ENCODE measurements around the gene NFILZ.

Gene NFILZ, protein sequence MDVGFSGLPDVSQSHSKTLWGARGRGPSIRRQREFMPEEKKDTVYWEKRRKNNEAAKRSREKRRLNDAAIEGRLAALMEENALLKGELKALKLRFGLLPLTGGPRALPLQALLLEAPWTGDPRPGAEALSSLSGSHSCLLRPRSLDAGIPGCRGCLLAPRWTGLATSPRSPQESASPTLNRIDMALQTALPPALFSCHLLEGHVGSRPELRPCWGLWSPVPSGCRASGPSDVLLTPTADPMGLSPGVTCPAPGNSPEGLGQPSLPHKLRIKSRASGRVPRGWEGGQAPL

DNA sequence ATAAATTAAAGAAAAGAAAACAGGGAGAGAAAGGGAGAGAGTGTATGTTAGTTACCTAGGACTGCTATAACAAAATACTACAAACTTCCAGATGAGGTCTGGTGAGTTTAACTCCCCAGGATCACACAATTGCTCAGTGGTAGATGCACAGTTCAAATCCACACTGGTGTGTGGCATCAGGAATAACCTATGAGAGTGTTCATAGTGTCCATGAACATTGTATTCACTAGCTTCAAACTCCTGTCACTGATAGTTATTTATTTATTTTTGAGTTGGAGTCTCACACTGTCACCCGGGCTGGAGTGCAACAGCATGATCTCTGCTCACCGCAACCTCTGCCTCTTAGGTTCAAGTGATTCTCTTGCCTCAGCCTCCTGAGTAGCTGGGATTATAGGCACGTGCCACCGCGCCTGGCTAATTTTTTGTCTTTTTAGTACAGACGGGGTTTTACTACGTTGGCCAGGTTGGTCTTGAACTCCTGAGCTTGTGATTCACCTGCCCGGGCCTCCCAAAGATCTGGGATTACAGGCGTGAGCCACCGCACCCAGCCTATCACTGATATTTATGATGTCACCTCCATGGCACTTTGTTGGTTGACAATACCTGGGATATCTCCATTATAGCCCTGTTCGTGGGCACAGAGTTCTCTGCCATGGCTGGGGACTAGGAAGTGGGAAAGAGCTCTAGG lies at the start of gene NFILZ:
Gene NFILZ (plus strand): TSS at position 638 of the 688 bp plus-strand sequence. CDS start 46,133 bp downstream, outside the sequence.
- DNase-seq: no peak

DNA sequence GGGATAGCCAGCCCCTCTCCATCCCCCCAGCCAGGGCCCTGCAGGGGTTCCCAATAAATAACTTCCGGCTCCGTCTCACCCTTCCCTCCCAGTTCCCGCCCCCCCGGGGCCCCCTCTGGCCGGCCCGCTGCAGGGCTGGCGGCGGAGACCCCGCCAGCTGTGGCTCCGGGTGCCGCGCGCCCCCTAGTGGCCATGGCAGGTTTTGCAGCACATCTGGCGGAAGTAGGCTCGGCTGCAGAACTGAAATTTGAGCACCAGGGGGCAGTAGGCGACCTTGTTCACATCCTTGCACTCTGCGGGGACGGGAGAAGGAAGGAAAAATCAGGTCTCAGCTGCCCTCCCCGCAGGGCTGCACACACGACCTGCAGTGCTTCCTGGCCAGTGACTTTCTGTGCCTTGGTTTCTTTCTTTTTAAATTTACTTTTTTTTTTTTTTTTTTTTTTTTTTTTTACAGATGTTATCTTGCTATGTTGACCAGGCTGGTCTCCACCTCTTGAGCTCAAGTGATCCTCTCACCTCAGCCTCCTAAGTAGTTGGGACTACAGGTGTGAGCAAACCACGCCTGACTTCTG lies 49.6 kb upstream of the NFILZ start:
- DNase-seq: peak; percentile 42

DNA sequence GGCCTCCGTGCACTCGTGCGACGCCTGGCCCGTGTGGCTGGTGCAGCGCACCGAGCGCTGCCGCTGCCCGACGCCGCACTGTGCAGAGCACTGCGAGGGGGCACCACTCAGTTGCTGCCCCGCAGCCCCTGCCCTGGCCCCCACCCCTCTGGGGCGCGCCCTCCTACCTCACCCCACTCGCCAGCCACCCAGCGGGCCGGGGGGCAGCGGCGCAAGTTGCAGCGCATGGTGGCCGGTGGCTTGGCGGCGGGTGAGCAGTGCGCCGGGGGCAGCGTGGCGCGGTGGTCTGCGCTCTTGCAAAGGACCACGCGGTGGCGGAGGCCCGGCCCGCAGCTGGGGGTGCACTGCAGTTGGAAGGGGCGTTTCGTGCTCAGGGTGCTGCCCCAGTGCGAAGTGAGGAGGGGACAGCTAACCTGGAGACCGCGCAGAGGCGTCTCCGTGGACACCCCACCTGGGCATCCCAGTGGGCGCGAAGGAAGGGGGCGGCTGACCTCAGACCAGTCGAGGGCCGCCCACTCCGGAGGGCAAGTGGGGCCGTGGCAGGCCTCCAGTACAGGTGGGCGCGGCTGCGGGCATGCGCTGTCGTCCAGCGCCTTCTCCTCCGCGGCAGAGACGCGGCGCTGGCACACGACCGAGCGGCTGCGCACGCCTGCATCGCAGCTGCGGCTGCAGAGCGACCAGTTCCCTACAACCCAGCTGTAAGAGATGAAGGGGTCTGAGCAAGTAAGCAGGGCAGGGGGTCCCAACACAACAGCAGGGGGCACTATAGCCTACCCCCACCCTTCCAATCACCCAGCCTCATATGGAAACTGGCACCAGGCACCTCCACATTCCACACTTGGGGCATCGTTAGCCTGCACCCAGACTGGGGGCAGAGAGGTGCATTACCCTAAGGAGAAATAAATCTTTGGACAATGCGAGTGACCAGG lies 45.2 kb upstream of the NFILZ start:
- peak; percentile 9 for DNase-seq

DNA sequence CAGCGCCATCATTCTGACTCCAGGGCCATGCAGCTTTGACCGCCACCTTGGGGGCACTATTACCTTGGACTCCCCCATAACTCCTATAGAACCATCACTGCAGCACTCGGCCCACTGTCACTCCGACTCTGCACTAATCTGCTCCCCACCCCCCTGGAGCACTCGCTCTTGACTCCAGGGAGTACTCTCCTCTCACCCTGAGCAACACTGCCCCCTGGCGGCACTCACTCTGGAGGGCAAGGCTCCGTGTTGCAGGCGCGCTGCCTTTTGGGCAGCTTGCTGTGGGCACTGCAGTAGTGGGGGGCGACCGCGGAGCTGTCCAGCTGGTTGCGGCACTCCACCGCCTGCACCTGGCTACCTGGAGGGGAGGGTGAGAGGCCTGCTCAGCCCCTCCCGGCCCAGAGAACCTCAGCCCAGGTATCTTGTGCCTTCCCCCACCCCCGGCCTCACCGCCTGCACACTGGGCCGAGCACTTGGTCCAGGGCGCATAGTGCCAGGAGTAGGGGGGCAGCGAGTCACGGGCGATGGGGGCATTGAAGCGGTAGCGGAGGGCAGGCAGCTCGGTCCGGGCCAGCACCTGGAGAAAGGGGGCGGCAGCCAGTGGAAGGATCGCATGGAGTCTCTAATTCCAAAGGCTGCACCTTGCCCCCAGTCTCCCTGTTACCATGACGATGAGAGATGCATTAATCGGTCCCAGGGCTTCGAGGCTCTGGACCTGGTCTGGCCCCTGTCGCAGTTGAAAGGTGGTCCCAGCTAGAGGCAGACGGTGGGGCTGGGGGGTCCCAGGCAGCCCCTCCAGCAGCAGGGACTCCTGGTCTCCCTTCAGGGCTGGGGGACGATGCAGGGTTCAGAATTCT lies 44.3 kb upstream of the NFILZ start:
- DNase-seq: peak; percentile 31

DNA sequence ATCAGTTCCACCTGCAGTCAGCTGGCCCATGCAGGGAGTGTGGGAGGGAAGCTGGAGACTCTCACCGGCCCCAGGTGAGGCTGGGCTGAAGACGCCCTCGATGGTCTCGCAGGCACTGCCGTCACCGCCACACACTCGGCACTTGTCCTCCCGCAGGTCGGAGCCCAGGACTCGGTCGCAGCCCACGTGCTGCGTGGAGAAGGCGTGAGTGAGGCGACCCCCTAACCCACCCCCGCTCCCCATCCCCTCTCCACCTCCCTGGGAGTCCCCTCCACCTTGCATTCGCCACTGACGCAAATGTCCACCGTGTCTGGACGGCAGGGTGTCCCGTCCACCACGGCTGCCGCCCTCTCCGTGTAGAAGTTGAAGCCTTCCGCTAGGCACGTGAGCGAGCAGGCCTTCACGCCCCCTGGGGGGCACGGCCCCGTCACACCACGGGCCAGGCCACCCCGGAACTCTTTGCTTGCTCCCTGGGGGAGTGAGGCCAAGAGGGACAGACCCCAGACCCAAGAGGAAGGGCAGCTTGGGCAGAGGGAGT lies 41.2 kb upstream of the NFILZ start:
- DNase-seq: no peak

DNA sequence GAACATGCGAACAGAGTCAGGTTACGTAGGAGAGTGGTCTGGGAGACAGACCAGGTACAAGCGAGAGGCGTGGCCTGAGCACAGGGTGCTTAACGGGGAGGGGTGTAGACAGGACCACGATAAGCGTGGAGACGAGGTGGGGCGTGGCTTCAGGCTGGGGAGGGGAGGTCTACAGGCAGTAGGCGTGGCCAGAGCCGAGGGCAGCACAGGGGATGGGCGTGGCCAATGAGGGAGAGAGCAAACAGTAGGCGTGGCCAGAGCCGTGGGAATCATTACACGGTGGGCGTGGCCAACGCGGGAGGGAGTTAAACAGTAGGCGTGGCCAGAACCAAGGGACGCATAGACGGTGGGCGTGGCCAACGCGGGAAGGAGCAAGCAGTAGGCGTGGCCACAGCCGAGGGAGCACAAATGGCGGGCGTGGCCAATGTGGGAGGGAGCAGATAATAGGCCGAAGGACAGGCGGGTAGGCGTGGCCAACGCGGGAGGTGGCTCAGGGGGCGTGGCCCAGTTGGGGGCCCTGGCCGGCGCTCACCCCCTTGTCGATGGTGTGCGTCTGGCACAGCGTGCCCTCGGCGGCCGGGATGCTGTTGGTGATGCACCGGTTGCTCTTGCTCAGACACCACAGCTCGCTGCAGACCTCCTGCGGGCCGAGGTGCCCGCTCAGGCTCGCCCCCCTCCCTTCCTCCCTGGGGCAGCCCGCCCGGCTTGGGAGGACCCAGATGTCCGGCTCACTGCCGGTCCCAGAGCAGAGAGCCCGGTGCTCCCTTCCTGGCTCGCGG lies 38.0 kb upstream of the NFILZ start:
- no peak for DNase-seq

DNA sequence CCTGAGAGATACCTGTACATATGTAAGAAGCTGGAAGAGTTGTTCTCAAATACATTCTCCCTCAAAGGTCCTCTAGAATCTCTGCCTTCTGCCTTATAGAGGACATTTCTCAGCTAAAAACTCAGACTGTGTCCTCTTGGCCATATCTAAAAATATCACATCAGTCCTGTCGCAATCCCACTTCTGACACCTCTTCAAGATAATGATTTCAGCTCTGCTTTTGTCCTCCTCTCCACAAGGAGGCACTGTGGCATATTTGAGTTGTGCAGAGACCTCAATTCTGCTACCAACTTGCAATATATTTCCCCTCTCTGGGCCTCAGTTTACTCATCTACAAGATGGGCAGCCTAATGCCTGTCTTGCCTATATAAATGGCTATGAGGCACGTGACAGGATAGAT lies 36.5 kb upstream of the NFILZ start:
- DNase-seq: no peak

DNA sequence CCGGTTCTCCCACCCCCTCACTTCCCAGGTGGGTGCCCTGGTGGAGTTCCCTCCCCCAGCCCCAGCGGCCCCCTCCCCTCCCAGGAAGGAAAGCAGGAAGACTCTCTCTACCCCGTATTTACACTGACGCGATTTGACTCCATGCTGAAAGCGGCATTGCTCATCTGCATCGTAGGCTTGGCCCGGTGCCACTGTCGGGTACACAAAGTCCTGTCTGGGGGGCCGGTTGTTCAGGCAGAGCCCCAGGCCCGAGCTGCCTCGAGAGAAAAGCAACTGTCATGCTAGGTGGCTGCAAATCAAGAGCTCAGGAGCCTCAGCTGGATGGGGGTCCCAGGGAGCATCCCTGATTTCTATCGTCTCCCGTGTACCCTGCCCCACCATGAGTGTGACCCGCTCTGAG lies 34.8 kb upstream of the NFILZ start:
- DNase-seq: no peak

DNA sequence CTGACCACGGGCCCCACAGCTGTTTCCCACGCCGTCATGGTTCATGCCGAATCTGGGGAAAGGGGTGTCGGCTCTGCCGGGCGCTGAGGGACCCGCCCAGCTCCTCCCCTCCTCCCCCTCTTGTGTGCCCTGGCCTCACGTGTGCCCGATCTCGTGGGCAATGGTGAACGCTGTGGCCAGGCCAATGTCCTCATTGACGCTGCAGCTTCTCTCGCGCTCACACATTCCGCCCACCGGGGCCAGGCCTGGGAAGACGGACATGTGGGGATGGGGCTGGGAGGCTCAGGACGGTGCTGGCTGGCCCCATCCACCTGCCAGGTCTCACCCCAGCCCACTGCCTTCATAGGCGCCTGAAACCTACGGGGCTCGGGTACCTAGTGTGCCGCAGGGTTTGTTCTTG lies 34.3 kb upstream of the NFILZ start:
- no peak for DNase-seq

DNA sequence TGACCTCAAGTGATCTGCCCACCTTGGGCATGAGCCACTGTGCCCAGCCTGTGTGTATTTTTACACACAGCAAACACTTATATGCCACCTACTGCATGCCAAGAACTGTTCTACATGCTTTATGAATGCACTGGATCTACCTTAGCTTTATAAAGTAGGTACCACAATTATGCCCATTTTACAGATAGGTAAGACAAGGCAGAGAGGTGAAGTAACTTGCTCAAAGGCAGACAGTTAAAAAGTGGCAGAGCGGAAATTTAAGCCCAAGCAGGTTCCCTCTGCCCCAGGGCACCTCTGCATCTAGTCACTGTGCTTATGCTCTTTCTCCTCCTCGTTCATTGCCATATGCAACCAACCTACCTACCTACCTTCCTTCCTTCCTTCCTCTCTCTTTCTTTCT lies 30.4 kb upstream of the NFILZ start:
- DNase-seq: no peak

DNA sequence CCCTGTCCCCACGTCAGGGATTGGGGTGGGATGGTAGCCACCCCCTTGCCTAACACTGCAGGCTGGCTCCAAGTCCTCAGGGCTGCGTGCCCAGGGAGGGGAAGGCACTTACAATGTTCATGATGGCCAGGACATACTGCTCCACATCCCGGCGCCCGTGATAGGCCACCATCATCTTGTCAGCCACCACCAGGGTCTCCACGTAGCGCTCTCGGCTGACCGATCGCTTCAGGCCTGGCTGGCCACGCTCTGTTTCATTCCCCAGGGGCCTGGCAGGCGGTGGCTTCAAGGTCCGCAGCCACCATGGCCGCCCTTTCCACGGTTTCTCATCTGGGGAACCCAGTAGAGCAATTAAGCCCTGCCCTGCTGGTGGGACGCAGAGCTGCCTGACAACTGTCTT lies 29.6 kb upstream of the NFILZ start:
- DNase-seq: no peak

DNA sequence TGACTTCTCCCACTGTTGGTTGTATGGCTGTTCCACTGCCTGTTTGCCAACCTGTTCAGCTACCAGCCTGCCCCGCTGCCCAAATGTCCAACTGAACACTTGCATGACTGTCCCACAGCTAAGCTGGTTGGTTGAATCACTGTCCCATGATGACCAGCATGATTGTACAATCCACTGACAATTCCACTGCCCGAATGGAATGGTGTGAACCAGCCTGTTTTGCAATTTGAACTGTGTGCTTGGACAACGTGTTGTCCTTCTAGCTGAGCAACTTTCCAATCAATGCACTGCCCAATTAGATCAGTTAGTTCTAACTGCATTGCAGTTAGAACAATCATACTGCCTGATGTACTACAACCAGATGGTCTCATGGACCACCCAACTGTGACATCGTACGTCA lies 28.6 kb upstream of the NFILZ start:
- DNase-seq: no peak

DNA sequence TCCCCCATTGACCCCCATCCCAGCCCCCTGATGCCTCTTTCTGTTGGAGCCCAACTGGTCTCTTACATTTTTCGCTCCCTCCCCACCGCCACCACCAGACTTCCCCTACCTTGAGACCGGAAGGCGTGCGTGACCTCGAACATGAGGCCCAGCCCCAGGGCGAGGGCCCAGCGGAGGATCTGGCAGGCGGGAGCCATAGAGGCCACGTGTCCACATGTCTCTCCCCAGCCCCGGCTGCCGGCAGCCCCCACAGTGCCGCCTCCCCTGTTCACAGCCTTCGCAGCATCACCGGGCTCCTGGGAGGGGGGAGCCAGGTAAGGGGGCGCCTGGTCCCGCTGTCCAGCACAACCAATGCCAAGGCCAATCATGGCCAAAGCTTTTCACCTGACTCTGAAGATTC lies 24.9 kb upstream of the NFILZ start:
- DNase-seq: no peak

DNA sequence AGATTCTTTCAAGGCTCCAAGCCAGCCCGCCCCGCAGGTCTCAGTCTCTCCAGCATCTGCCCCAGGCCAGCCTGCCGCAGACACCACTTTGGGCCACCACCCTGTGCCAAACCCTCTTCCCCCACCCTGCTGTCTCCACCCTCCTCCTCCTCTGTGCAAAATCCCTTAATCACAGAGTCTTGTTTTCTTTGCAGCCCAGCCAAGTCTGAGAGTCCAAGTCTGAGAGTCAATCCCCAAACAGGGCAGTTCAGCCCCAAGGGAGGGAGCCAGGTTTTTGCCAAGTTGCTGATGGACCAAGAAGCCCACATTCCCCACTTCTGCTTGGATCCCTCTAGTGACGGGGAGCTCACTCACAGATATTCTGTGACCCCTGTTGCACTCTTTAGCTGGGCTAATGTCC lies 23.0 kb upstream of the NFILZ start:
- DNase-seq: no peak

DNA sequence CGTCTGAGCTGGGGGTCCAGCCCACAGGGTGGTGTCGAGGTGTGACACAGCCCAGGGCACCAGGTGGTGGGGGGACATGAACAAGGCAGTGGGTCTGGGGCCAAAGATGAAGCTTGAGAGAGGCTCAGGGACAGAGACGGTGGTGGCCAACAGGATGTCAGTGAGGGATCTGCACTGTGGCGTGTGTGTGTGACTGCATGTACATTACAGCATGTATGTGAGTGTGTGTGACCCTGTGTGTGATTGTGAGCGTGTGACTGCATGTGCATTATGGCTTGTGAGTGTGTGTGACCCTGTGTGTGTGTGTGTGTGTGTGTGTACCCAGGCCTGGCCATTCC lies 21.5 kb upstream of the NFILZ start:
- no peak for DNase-seq

DNA sequence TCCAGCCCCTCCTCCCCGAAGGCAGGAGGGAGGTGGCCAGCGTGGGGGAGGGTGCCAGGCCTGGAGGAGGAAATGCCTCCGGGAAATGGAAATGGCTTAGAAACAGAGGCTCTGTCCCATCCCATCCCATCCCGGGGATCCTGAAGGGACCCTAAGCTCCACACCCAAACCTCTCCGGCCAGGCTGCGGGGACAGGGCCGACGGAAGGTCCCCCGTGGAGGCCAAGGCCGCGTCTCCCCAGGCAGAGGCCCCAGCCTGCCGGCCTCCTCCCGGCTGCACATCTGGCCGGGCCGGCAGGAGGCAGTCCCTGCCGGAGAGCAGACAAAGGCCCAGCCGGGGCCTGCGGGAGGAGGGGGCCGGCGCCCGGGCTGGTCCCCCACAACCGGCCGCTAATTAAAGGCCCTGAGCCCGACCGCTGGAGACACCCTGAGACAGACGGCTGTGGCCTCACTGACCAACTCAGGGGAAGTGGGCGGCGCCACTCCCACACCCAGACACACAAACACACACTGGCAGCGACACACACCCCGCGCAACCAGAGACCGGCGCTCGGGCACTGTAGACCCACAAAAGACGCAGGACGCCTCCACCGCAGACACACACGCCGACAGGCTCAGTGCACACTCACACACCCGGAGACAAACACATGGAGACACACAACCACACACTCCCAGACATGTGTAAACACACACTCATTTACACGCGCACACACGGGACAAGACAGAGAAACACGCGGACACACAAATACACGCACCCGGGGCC lies 21.0 kb upstream of the NFILZ start:
- DNase-seq: no peak

DNA sequence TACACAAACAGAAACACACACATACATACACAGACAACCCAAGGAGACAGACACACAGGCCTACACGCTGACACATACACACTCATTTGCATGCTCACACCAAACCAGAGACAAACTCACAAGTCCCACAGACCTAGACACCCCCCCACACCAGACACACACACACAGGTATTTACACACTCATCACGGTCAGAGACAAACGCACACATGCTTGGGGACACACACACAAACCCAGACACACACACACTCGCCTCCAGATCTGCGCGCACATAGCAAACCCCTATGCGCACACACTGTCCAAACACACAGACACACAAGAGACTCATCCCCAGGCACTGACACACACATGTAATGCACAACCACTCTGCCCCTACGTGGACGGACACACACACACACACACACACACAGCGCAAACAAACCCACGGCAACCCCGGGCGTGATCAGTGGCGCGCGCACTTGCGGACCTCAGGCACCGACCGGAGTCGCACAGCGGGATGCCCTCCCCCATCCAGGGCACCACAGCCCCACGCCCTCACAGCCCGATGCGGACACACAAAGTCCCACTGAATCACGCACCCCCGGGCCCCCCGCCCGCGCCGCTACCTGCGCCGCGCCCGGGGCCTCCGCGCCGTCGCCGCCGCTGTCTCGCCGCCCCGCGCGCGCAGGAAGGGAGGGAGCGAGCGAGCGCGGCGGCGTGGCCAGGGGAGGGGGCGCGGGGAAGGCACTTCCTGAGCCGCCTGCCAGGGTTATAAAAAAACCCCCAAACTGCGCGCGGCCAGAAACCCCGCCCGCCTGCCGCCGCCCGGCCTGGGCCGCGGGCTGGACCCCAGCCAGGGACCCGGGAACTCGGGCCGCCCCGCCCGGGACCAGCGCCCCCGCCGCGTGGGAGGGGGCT lies 20.1 kb upstream of the NFILZ start, which contains the start of gene ADAMTS10:
Gene ADAMTS10 (minus strand): TSS at position 675 of the 895 bp plus-strand sequence. CDS start 5,005 bp downstream, outside the sequence.
- DNase-seq: peak; percentile 17

DNA sequence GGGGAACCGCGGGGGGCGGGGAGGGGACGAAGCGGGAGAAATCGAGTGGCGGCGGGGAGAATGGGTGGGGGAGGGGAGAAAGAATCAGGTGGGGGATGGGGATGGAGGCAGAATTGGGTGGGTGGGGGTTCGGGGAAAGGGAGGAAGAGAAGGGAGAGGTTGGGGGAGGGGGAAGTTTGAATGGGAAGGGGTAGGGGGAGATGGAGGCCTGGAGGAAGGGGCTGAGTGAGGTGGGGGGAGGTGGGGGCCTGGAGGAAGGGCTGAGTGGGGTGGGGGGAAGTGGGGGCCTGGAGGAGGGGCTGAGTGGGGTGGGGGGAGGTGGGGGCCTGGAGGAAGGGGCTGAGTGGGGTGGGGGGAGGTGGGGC lies 19.5 kb upstream of the NFILZ start:
- no peak for DNase-seq

DNA sequence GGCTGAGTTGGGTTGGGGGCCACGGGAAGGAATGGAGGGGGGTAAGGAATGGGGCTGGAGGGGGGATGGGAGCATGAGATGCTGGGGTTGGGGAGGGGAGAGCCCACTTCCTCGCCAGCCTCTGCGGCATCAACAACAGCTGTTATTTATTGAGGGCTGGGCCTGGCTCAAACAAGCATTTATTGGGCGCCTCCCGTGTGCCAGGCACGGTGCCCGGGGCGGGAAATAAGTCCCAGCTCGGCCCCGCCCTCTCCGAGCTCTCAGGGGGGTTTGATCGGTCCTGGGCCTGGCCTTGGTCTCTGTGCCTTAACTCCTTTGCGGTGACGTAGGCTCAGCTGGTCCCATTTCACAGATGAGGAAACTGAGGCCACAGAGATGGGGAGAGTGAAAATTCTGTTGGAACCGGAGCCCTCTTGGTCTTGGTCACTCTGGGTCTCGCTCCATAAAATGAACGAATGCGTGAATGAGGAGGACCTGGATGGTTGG lies 19.0 kb upstream of the NFILZ start:
- no peak for DNase-seq
